ENCODE data around the gene ITGA2B.
"Not testable (repeated sequence)": the region's sequence is repeated elsewhere in the genome, so short reads cannot be mapped to it uniquely, and the experiment has no call there.

Gene ITGA2B

GRCh38 chr17:44334727-44335126, 54.7 kb downstream of the ITGA2B start:
- FAIRE-seq, result no peak
- DNase-seq (ENCODE audit: insufficient read length), result no peak

GRCh38 chr17:44334315-44334714, 55.1 kb downstream of the ITGA2B start:
- FAIRE-seq (no peak), DNase-seq (ENCODE audit: insufficient read length) (no peak)
- no peak for TF ChIP-seq POLR2A (IDR thresholded peaks at IDR 0.05; ENCODE audit: low read depth, low read length)
- TF ChIP-seq TAF1 (IDR thresholded peaks at IDR 0.05; ENCODE audit: borderline replicate concordance, low read depth, low read length), result no peak
- no peak for TF ChIP-seq POLR2AphosphoS5 (IDR thresholded peaks at IDR 0.05; ENCODE audit: low read depth, low read length)

More at GRCh38 chr17:44334727-44335126, 54.7 kb downstream of the ITGA2B start:
- no peak for TF ChIP-seq POLR2AphosphoS5 (IDR thresholded peaks at IDR 0.05; ENCODE audit: low read depth, low read length)
- TF ChIP-seq POLR2A (IDR thresholded peaks at IDR 0.05; ENCODE audit: low read depth, low read length), result no peak
- TF ChIP-seq TAF1 (IDR thresholded peaks at IDR 0.05; ENCODE audit: borderline replicate concordance, low read depth, low read length), result no peak

- no peak for DNase-seq (ENCODE audit: insufficient read length)
- FAIRE-seq, result no peak
- TF ChIP-seq POLR2AphosphoS5 (IDR thresholded peaks at IDR 0.05; ENCODE audit: low read depth, low read length) (no peak), POLR2A (IDR thresholded peaks at IDR 0.05; ENCODE audit: low read depth, low read length) (no peak), TAF1 (IDR thresholded peaks at IDR 0.05; ENCODE audit: borderline replicate concordance, low read depth, low read length) (no peak)
Observed at GRCh38 chr17:44333371-44333770, 56.1 kb downstream of the ITGA2B start.

- DNase-seq (ENCODE audit: insufficient read length) (peak; percentile 63), FAIRE-seq (peak; percentile 94)
- TF ChIP-seq POLR2A (IDR thresholded peaks at IDR 0.05; ENCODE audit: low read depth, low read length) (no peak), TAF1 (IDR thresholded peaks at IDR 0.05; ENCODE audit: borderline replicate concordance, low read depth, low read length) (no peak), POLR2AphosphoS5 (IDR thresholded peaks at IDR 0.05; ENCODE audit: low read depth, low read length) (no peak)
Observed at GRCh38 chr17:44331249-44331760, 58.1 kb downstream of the ITGA2B start.

- not testable (repeated sequence) for DNase-seq (ENCODE audit: insufficient read length); FAIRE-seq
Observed at GRCh38 chr17:44330263-44330662, 59.2 kb downstream of the ITGA2B start.

GRCh38 chr17:44329516-44329915, 59.9 kb downstream of the ITGA2B start:
- not testable (repeated sequence) for DNase-seq (ENCODE audit: insufficient read length); FAIRE-seq

- no peak for FAIRE-seq
- TF ChIP-seq POLR2A (IDR thresholded peaks at IDR 0.05; ENCODE audit: low read depth, low read length), result no peak
- DNase-seq (ENCODE audit: insufficient read length), result no peak
Observed at GRCh38 chr17:44327715-44328449, 61.6 kb downstream of the ITGA2B start.

GRCh38 chr17:44326861-44327444, 62.5 kb downstream of the ITGA2B start:
- DNase-seq (ENCODE audit: insufficient read length) (peak; percentile 94), FAIRE-seq (peak; percentile 61)
- no peak for TF ChIP-seq TAF1 (IDR thresholded peaks at IDR 0.05; ENCODE audit: borderline replicate concordance, low read depth, low read length)
- TF ChIP-seq POLR2A (IDR thresholded peaks at IDR 0.05; ENCODE audit: low read depth, low read length), result no peak
- no peak for TF ChIP-seq POLR2AphosphoS5 (IDR thresholded peaks at IDR 0.05; ENCODE audit: low read depth, low read length)

- peak; percentile 92 for TF ChIP-seq POLR2A (IDR thresholded peaks at IDR 0.05; ENCODE audit: low read depth, low read length)
- TF ChIP-seq TAF1 (IDR thresholded peaks at IDR 0.05; ENCODE audit: borderline replicate concordance, low read depth, low read length), result peak; percentile 39; the same call in 1 of the 2 replicates
- peak; percentile 81 for TF ChIP-seq POLR2AphosphoS5 (IDR thresholded peaks at IDR 0.05; ENCODE audit: low read depth, low read length)
- DNase-seq (ENCODE audit: insufficient read length) (peak; percentile 80), FAIRE-seq (peak; percentile 98)
Observed at GRCh38 chr17:44324571-44325275, 64.7 kb downstream of the ITGA2B start, which contains the start of gene SLC25A39. Gene SLC25A39 (minus strand): TSS chr17:44324823. CDS start chr17:44323562, 1,261 bp downstream.

- no peak for FAIRE-seq
- TF ChIP-seq TAF1 (IDR thresholded peaks at IDR 0.05; ENCODE audit: borderline replicate concordance, low read depth, low read length) (no peak), POLR2A (IDR thresholded peaks at IDR 0.05; ENCODE audit: low read depth, low read length) (no peak), POLR2AphosphoS5 (IDR thresholded peaks at IDR 0.05; ENCODE audit: low read depth, low read length) (no peak)
- DNase-seq (ENCODE audit: insufficient read length), result no peak
Observed at GRCh38 chr17:44324092-44324570, 65.3 kb downstream of the ITGA2B start.

- DNase-seq (ENCODE audit: insufficient read length) (no peak), FAIRE-seq (no peak)
- TF ChIP-seq POLR2A (IDR thresholded peaks at IDR 0.05; ENCODE audit: low read depth, low read length) (no peak), TAF1 (IDR thresholded peaks at IDR 0.05; ENCODE audit: borderline replicate concordance, low read depth, low read length) (no peak), POLR2AphosphoS5 (IDR thresholded peaks at IDR 0.05; ENCODE audit: low read depth, low read length) (no peak)
Observed at GRCh38 chr17:44323359-44324091, 65.9 kb downstream of the ITGA2B start.
